GM19463 (cell line): Measurements from ENCODE around the gene KIR3DL2.
"Not testable (repeated sequence)": the region's sequence is repeated elsewhere in the genome, so short reads cannot be mapped to it uniquely, and the experiment has no call there.

ENCODE experiments used
- ATAC-seq: cut with Tn5 transposase; IDR thresholded peaks from one replicate; pipeline ENCODE4 v1.9.1; 2021; ENCODE audit warnings: mild to moderate bottlenecking, moderate library complexity; ENCODE audit not compliant: unreplicated experiment

KIR3DL2 gene

DNA sequence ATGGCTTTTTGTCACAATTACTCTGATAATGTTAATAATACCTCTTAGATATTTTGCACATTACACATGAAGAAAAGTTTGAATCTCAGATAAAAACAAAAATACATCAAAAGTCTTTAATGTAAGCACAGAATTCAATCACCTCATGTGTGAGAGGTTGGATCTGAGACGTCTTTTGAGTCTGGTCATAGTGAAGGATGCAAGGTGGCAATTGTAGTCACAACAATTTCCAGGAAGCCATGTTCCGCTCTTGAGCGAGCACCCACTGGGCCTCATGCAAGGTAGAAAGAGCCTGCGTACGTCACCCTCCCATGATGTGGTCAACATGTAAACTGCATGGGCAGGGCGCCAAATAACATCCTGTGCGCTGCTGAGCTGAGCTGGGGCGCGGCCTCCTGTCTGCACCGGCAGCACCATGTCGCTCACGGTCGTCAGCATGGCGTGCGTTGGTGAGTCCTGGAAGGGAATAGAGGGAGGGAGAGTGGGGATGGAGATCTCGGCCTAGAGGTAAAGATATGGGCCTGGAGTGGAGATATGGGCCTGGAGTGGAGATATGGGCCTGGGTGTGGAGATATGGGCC, at the start of gene KIR3DL2:
Gene KIR3DL2, plus strand, starts transcription at position 383 of the 580 bp plus-strand sequence. Its CDS starts 33 bp downstream, at position 416.
- not testable (repeated sequence) for ATAC-seq

DNA sequence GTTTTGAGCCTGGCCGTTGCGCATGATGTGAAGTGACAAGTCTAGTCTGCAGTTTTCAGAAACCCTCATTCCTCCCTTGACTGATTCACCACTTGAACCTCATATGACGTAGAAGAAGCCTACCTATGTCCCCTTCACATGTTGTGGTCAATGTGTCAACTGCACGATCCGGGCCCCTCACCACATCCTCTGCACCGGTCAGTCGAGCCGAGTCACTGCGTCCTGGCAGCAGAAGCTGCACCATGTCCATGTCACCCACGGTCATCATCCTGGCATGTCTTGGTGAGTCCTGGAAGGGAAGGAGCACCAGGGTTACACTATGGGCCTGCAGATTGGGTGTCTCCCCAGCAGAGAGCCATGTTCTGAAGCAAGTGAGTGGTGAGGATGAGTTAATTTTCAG, 46.8 kb upstream of the KIR3DL2 start, which contains the start of gene KIR2DL4:
Gene KIR2DL4, plus strand, starts transcription at position 201 of the 400 bp plus-strand sequence. Its CDS starts 42 bp downstream, at position 243.
- no peak for ATAC-seq

DNA sequence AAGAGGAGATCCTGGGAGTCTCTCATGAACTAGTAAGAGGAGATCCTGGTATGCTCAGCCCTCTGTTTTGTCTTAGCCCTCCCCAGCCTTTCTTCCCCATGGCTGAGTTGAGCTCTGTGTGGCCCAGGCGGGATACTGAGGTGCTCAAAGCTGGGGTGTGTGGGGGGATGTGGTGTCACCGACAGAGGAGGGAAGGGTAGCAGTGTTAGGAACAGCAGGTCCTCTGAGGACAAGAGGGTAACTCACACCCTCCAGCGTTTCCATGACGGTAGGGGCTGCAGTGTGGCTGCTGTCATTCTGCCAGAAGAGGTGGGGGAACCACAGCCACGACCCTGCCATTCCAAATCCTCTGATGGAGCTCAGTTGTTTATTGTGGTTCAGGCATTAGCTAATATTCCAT, 46.1 kb upstream of the KIR3DL2 start:
- ATAC-seq, result no peak

- ATAC-seq, result no peak
These were observed 45.7 kb upstream of the KIR3DL2 start for GRCh38 chr19:54804571-54804970.

DNA sequence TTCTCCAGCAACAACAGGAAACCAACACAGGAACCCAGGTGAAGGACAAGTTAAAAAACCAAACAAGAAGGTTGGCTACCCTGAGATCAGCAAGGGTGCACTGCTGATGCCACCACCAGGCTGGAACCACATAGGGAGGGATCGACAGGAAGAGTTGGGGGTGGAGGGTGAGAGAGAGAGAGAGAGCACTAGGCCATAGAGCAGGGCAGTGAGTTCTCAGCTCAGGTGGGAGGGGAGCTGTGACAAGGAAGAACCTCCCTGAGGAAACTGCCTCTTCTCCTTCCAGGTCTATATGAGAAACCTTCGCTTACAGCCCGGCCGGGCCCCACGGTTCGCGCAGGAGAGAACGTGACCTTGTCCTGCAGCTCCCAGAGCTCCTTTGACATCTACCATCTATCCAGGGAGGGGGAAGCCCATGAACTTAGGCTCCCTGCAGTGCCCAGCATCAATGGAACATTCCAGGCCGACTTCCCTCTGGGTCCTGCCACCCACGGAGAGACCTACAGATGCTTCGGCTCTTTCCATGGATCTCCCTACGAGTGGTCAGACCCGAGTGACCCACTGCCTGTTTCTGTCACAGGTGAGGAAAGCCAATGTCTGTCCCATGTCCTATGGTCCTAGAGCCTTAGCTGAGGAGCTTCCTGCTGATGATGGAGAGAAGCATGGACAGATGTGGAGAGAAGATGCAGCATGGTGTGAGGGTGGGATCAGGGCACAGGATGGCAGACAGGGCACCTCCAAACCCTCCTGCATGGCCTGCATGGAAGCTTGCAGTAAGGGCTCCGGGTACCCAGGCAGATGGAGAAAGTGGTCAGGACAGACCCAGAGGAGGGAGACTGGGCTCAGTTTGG, 44.4 kb upstream of the KIR3DL2 start:
- no peak for ATAC-seq

DNA sequence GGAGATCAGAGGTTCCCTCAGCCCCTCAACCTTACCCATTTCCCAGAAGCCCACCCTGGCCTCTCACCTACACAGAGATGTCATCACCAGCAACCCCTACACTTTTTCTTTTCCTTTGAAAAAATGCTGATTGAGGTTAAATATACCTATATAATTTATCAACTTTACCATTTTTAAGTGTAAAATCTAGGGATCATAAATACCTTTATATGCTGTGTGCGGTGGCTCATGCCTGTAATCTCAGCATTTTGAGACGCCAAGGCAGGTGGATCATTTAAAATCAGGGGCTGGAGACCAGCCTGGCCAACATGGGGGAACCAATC, 43.8 kb upstream of the KIR3DL2 start:
- ATAC-seq, result no peak

- ATAC-seq, result not testable (repeated sequence)
These were observed 35.7 kb upstream of the KIR3DL2 start for GRCh38 chr19:54814571-54814970.

- not testable (repeated sequence) for ATAC-seq
These were observed 34.0 kb upstream of the KIR3DL2 start, which contains the start of gene KIR3DL1 for GRCh38 chr19:54816251-54816650. KIR3DL1 (plus strand) TSS chr19:54816468.

DNA sequence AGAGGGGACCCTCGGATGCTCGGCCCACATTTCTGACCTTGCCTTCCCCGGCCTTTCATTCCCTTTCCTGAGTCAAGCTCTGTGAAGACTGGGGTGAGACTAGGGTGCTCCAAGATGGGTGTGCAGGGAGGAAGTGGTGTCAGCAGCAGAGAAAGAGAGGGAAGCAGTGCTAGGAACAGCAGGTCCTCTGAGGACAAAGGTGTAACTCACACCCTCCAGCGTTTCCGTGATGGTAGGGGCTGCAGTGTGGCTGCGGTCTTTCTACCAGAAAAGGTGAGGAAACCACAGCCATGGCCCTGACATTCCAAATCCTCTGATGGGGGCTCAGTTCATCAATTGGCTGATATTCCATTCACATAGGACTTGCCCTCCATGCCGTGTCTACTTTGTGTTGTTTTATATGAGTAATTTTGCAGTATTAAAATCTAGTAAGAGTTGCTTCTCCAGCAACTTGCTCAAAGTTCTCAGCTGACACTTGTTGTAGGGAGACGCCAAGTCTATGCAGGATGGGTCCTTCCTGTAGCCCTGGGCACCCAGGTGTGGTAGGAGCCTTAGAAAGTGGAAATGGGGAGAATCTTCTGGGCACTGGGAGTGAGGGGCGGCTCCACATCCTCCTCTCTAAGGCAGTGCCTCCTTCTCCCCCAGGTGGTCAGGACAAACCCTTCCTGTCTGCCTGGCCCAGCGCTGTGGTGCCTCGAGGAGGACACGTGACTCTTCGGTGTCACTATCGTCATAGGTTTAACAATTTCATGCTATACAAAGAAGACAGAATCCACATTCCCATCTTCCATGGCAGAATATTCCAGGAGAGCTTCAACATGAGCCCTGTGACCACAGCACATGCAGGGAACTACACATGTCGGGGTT, 32.3 kb upstream of the KIR3DL2 start:
- ATAC-seq, result no peak

DNA sequence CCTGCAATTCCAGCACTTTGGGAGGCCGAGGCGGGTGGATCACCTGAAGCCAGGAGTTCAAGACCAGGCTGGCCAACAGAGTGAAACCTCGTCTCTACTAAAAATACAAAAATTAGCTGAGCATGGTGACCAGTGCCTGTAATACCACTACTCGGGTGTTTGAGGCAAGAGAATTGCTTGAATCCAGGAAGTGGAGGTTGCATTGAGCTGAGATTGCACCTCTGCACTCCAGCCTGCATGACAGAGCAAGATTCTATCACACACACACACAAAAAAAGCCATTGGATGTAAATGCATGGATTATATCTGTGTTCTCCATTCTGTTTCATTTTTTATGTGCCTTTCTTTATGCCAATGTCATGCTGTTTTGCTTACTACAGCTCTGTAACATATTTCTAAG, 25.8 kb upstream of the KIR3DL2 start:
- not testable (repeated sequence) for ATAC-seq

DNA sequence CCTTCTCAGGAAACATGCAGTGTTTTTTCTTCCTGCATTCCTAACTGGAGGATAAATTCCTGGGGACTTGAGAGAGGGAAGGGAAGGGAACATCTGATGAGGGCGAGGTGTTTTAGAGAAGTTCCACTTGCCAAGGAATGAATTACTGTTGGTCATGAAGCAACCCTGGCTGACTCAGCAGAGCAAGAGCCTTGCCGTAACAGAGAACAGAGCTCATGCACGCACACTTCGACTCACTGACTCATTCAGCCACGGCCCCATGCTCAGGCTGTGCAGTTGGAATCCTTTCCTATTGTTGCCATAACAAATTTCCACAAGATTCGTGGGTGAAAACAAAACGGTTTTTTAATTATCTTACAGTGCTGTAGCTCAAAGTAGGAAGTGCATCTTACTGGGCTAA, 24.9 kb upstream of the KIR3DL2 start:
- not testable (repeated sequence) for ATAC-seq

DNA sequence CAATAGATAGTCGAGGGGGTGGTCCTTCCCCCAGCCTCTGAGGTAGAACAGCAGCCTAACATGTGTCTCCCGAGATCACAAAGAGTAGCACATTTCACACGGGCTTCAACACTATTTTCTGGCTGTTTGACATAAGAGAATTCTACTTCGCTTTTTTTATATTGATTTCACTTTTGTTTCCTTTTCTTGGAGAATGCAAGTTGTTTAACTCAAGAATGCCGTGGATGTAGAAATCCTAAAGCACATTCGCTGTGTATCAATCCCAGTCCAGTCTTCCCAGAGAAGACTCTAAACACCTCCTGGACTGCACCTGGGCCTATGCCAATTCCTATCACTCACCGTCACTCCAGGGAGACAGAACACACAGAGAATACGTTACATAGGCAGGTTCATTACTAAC, 22.2 kb upstream of the KIR3DL2 start:
- not testable (repeated sequence) for ATAC-seq

DNA sequence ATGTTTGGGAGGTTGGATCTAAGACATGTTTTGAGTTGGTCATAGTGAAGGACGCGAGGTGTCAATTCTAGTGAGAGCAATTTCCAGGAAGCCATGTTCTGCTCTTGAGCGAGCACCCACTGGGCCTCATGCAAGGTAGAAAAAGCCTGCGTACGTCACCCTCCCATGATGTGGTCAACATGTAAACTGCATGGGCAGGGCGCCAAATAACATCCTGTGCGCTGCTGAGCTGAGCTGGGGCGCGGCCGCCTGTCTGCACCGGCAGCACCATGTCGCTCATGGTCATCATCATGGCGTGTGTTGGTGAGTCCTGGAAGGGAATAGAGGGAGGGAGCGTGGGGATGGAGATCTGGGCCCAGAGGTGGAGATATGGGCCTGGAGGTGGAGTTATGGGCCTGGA, 17.7 kb upstream of the KIR3DL2 start, which contains the start of gene KIR2DS4:
Gene KIR2DS4, plus strand, starts transcription at position 181 of the 400 bp plus-strand sequence.
- not testable (repeated sequence) for ATAC-seq

- not testable (repeated sequence) for ATAC-seq
These were observed 15.1 kb upstream of the KIR3DL2 start for GRCh38 chr19:54835126-54835525.

- not testable (repeated sequence) for ATAC-seq
These were observed 12.7 kb upstream of the KIR3DL2 start for GRCh38 chr19:54837522-54837921.

DNA sequence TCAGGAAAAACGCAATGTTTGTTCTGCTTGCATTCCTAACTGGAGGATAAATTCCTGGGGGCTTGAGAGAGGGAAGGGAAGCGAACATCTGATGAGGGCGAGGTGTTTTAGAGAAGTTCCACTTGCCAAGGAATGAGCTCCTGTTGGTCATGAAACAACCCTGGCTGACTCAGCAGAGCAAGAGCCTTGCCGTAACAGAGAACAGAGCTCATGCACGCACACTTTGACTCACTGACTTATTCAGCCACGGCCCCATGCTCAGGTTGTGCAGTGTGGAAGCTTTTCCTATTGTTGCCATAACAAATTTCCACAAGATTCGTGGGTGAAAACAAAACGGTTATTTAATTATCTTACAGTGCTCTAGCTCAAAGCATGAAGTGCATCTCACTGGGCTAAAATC, 7.1 kb upstream of the KIR3DL2 start:
- not testable (repeated sequence) for ATAC-seq

DNA sequence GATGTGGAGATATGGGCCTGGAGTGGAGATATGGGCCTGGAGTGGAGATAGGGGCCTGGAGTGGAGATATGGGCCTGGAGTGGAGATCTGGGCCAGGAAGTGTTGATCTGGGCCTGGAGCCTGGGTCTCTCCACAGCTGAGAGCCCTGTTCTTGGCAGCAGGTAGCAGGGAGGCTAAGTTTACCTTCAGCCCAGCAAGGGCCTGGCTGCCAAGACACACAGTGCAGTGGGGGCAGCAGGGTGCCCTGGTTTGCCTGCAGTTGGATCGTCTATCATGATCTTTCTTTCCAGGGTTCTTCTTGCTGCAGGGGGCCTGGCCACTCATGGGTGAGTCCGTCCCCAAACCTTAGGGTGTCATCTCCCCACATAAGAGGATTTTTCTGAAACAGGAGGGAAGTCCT, 687 bp downstream of the KIR3DL2 start:
- ATAC-seq, result no peak

GRCh38 chr19:54851353-54851752, 1.1 kb downstream of the KIR3DL2 start:
- no peak for ATAC-seq

- not testable (repeated sequence) for ATAC-seq
These were observed 5.0 kb downstream of the KIR3DL2 start for GRCh38 chr19:54855241-54855640.

GRCh38 chr19:54858476-54858875, 8.2 kb downstream of the KIR3DL2 start:
- not testable (repeated sequence) for ATAC-seq

DNA sequence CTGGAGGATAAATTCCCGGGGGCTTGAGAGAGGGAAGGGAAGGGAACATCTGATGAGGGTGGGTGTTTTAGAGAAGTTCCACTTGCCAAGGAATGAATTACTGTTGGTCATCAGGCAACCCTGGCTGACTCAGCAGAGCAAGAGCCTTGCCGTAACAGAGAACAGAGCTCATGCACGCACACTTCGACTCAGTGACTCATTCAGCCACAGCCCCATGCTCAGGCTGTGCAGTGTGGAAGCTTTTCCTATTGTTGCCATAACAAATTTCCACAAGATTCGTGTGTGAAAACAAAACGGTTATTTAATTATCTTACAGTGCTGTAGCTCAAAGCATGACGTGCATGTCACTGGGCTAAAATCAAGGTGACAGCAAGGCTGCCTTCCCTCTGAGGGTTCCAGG, 9.2 kb downstream of the KIR3DL2 start:
- not testable (repeated sequence) for ATAC-seq
